NCI-H2227 treated with DMSO at 0.1 percent for 48 hours (cell line): ENCODE data around the gene SHROOM4.

Source experiments
- DNase-seq: peaks from one replicate; lab custom pipeline; 2025; lab: John Stamatoyannopoulos, UW

SHROOM4 gene

DNA sequence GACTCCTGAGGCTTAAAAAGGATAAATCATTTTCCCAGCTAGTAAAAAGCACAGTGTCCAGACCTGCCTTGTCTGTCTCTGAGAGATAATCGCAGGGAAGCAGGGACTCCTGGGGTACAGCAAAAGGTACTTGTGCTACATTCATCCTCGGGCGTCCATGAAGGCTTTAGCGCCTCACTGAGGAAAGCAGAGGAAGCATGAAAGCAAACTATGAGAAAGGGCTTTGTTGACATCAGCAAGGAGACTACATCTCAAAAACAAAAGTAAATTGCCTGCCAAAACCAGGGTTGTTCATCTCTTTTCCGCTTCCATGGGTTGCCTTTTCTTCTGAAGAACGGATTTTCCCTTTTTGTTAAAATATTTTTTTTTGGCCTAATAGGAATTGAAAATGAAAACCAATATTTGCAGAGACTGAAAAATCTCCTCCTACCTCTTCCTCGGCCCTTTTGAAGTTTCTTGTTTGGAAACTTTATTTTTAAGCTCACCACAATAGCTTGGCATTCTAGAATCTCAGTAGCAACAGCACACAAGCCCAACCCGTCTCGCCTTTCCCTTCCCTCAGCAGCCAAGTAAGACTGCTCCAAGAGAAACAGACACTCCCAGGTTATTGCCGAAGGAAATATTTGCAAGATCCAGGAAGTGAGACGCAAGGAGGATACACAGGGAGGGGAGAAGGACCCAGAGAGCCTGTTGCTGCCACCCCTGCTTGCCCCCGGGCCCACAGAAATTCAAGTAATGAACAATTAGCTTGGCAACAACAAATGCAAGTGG lies 195.0 kb downstream of the SHROOM4 start:
- DNase-seq: no peak

DNA sequence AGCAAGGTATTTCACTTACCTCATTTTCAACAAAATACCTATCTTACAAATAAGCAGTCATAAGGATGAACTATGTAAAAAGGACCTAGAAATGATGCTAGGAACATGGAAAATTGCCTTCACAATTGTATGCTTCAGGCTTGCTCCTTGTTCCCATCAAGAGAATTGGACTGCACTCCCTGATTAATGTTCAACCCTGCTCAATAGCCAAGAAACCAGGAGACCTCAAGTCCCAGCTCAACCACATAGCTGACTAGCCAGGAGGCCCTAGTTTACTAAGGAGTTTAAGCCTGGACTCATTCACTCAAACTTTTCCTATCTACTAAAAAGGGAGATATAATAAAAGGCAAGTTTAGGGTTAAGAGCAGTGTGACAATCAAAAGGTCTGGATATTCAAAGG lies 196.8 kb downstream of the SHROOM4 start:
- DNase-seq: no peak

DNA sequence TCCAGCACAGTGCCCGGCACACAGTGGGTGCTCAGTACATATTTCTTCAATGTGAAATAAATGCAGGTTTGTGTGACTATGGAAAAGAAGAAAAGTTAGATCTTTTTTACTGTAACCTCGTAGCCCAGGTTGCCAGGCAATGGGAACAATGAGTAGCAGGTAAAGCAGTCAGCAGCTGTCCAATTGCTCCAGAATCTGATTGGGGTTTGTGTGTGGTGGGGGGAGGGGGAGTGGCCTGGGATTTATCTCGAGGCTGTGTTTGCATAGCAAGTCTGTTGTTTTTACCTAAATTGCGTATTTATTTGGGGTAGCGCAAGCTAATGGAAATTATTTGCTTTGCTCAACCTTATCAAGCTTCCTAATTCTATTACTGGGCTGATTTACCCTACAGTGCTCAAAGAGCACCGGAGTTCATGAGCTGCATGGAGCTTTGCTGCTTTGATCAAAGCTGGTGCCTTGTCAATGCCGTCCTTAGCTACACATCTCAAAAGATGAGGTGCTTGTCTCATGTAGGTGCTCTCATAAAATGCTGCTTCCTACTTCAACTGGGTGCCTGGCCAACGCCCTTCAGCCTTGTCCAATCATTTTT lies 198.3 kb downstream of the SHROOM4 start:
- no peak for DNase-seq

DNA sequence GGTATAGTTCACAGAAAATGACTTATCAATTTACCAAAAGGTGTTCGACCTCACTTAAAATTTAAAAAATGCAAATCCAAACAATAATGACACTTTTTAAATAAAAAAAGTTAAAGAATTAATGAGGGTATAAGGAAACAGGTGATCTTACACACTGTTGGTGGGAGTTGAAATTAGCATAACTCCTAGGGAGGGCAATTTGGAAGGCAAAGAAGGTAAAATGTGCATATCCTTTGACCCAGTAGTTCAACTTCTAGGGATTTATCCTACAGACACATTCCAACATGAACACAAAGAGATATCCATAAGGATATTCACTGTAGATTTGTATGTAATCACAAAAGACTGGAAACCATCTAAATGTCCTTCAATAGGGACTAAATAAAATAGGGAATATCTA lies 199.5 kb downstream of the SHROOM4 start:
- DNase-seq: no peak

DNA sequence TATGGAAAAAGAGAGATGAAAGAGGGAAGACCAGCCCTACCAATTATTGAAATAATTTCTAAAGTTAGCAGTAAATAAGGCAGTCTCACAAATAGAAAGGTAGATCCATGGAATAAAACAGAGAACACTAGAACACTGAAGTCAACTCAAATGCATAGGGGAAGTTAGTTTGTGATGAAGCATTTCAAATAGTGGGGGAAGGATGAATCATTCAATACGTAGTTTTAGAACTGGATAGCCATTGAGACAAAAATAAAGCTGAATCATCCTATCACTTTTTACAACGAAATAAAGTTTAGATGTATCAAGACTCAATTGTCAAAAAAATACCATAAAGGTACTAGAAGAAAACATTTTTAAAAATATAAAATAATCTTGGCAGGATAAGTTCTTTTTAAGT lies 200.1 kb downstream of the SHROOM4 start:
- no peak for DNase-seq

DNA sequence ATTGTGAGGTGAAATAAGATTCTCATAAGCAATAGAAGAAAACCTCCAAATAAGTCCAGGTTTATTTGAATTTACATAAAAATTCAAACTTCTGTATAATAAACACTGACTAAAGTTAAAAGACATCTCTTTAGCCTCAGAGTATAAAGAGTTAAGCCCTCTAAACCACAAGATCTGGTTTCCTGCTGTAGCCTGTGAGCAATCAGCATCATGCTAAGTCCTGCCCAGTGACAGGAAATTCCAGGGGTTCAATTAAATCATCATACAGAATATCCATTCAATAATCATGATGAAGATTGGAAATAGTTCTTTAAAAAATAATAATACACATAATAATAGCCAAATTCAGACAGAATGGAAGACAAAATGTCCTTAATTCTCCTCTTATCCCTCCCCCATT lies 204.2 kb downstream of the SHROOM4 start:
- no peak for DNase-seq

DNA sequence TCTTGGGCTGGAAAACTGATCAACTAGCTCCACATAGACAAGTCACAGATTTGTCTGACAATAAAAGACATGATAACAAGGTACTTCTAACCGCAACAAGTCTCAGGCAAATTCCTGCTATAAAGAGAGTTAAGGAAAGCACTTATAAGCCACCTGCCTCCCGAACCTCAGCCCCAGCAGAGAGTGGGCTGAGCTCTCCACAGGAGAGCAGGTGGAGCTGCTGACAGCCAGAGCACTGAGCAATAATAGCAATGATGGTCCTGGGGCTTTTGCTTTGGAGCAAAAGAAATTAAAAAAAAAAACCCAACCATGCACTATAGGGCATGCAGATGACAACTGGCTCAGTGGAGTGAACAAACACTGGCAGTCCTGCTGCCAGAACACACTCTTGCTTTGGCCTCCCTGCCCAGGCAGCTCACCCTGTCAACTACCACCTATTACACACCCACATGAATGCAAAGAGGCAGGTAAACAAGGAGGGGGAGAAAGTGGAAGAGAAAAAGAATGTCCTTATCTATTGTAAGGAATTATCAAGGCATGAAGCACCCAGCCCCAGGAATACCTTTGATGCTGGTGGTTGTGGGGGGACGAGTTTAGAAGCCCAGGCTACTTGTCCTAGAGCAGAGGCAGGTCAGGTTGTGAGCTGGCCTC lies 207.6 kb downstream of the SHROOM4 start:
- no peak for DNase-seq

DNA sequence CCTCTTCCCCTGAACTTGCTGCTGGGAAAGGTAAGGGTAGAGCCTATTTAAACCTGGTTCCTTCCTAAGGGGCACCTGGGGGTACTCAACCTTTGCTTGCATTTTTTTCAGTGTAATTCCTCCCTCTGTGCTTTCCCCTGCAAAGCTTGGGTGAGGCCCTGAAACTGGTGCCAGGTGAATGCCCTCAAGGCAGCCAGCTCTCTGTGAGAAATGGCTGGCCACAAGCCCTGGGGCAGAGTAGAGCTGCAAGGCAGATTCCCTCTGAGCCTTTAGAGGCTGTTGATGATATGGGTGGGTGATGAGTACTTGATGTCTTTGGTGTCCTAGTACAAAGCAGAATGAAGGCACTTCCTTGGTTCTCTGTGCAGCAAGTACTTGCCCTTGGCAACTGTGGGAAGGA lies 217.9 kb downstream of the SHROOM4 start:
- DNase-seq: no peak

DNA sequence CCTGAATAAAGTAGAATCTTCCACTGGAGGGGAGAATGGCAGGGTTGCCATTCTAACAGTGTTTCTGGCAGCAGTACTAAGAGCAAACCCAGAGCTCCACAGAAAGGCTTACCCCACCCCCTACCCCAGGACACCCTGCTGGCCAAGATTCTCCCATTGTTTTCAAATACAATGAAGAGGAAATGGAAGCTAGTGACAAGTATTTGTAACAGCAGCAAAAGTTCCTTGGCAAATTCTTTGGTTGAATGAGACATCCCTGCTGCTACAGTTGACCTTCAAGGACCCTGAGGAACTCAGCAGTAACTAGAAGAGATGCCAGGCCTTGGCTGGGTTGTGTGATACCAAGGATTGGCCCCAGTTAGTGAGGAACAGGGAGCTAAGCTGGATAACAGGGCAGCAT lies 219.2 kb downstream of the SHROOM4 start:
- DNase-seq: no peak

DNA sequence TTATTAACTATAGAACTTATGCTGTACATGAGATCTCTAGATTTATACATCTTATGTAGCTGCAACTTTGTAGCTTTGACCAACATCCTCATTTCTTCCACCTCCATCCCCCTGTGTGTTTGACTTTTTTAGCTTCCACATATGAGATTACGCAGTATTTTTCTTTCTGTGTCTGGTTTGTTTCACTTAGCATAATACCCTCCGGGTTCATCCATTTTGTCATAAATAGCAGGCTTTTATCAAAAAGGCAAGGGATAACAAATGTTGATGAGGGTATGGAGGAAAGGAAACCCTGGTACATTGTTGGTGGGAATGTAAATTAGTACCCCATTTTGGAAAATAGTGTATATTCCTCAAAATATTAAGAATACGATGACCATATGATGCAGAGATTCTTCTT lies 227.0 kb downstream of the SHROOM4 start:
- no peak for DNase-seq

DNA sequence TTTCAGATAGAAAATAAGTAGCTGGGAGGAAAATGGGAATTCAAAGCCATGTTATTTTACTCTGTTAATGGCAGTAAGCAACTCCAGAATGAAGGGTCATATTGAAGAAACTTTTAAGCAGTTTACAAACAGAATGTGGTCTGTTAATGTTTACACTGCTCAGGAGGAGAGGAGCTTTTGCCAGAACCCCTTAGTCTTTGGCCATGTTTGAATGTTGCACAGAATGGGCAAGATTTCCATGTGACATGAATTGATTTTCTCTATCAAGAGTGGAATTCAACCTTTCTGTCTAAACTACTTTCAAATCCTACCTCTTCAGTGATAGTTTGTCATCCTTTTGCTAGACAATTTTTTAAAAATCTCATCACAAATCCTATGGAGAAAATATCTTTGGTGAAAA lies 227.6 kb downstream of the SHROOM4 start:
- DNase-seq: no peak

DNA sequence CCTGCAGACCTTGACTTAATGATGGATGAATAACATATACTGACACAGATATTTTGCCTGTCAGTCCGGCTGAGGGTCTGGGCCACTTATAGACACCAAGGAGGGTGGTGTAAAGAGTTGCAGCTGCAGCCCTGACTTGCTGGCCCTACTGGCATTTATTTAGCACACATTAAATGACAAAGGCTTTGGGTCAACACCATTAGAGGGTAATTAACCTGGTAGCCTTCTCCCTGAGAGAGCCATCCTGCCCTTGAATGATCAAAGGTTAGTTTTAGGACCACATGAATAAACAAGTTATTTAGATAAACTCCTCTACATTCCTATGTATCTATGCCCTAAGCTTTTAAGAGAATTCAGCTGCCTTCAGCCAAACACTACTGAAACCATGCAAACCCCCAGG lies 232.6 kb downstream of the SHROOM4 start:
- no peak for DNase-seq

DNA sequence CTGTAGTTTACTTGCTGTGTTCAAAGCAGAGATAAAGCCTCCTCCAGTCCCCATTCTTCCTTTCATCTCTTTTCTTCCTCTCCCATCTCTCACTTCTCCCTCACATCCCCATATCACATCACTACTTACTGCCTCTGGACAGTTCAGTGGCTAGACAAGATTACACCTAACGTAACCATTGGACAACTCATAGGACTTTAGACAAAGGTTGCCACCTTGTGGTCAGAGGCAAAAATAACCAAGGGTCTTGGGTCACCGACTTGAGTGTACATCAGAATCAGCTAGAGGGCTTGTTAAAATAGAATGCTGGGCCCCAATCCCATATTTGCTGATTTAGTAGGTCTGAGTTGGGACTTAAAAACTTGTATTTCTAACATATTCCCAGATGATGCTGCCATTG lies 234.0 kb downstream of the SHROOM4 start:
- DNase-seq: peak; percentile 50

DNA sequence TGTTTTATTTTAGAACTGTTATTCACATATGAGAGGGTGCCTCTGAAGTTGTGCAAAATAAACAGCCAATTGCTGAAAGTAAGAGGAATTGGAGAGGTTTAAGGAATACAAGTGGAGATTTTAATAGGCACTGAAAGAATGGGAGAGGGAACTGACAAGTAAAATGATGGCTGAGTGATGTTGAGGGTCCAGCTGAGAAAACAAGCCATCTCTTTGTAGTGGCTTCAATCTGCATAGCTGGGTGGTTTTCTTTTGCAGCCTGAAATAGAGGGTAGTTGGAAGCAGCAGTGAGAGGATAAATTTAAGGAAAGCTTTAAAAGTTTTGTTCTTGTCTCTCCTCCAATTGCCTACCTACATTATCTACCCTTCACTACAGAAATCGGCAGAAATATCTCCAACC lies 236.7 kb downstream of the SHROOM4 start:
- no peak for DNase-seq

DNA sequence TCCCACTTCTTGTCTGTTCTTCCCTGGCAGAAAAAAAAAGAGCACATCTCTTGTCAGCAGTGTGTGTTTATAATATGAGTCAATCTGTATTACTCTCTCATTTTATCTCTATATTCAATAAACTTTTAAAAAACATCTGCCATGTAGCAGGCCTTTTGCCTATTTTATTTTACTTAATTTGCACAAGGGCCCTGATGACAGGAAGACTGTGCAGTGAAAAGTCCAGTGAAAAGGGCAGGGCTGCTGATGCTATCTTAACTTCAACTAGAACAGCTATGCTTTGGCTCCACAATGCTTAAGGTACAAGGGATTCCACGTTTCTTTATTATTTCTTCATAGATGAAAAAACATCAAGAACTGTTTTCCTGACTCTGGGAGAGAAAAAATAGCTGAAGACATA lies 246.4 kb downstream of the SHROOM4 start:
- DNase-seq: no peak

DNA sequence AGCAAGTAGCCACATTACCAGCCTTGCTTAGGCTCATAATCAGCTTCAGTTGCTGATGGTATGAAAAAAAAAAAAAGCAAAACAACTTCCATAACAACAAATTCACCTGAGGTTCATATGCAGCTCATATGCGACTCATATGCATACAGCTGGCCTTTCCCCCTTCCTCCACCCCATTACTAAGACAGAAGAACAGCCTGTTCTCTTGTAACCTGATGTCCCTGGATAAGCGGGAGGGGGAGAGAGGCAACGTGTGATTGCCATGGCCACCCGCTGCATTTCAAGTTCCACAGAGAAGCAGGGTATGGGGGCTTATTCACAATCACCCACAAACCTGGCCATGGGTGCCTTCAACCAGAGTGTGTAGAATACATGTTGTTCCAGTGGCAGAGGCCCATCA lies 248.3 kb downstream of the SHROOM4 start:
- DNase-seq: no peak
